HG03095 (cell line): Measurements from ENCODE around the gene IL6ST.
"Not testable (repeated sequence)": the region's sequence is repeated elsewhere in the genome, so short reads cannot be mapped to it uniquely, and the experiment has no call there.

Source experiments
- ATAC-seq: cut with Tn5 transposase; IDR thresholded peaks from one replicate; pipeline ENCODE4 v1.9.1; 2021; ENCODE audit warnings: moderate library complexity; ENCODE audit not compliant: unreplicated experiment

Gene IL6ST

GRCh38 chr5:55973296-55973695 is 21.5 kb downstream of the IL6ST start:
- ATAC-seq: no peak

DNA sequence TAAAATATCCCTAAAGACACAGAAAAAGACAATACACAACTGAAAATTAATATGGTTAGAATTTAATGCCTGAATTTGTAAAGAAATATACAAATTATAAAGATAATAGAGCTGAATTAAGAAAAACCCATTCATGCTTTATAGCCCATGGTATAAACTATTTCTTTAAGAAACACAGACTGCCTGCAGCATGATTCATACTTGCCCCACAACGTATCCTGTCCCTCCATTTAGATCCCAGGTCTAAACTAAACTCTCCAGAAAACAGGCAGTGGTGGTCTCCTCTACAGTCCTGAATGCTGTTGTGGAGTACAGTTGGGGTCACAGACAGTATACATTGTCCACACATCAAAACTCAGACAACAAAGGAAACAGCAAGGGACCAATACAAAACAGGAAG is 24.8 kb downstream of the IL6ST start:
- ATAC-seq: no peak

GRCh38 chr5:55966284-55966683 is 28.5 kb downstream of the IL6ST start:
- ATAC-seq: no peak

- no peak for ATAC-seq
Measured at GRCh38 chr5:55965525-55965924, 29.2 kb downstream of the IL6ST start.

- ATAC-seq: no peak
Measured at GRCh38 chr5:55960779-55961178, 34.0 kb downstream of the IL6ST start.

- ATAC-seq: no peak
Measured at GRCh38 chr5:55959208-55959607, 35.6 kb downstream of the IL6ST start.

GRCh38 chr5:55941154-55941553 is 53.6 kb downstream of the IL6ST start:
- not testable (repeated sequence) for ATAC-seq

DNA sequence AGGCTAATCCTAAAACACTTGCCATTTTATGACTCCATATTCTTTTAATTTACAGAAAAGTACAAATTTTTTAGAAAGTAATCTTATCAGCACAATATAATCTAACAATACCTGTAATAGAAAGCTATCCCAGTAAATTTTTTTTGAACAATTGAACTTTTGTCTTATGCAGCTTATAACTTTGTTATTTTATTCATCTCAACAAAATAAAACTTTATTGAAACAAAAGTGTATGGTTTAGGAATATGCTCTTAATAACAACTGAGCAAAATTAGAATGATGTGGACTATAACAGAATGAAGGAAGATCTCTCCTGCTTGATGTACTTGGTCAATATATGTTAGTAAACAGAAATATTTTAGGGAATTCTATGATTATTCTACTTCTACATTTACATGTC is 57.2 kb downstream of the IL6ST start:
- not testable (repeated sequence) for ATAC-seq

GRCh38 chr5:55936100-55936693 is 58.6 kb downstream of the IL6ST start:
- peak; percentile 60 for ATAC-seq

DNA sequence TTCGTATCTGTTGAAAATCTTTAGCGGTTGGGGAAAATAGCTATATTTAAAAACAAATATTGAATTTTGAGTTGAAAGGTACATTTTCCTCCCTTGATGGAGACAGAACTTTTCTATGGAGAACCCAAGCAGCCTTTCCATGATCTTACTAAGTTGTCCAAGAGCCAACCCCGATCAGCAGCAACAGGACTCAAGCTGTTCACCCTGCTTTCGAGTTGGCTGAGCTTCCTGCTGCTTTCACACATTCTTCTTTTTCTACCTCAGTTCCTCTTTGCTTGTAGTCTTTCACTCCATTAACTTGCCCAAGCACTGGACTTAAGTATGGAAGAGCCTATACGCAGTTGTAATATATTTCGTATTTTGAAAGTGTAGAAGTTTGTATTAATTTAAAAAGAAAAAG is 59.4 kb downstream of the IL6ST start:
- no peak for ATAC-seq

DNA sequence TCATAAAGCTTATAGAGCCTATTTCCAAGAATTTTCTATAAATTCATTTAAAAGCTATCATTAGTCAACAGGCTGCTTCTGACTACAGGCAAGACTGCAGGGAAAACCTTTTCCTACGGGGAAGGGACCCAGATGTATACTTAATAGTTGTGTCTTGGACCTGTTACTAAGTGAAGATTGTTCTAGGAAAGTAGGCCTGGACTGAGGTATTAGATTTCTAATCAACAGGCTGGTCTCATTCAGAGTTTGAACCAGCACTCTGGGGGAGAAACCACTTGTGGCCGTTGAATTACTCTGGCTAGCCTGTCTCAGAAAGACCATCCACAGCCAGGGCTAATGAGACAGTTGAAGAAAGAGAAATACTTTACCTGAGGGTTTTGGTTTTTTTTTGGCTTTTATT is 60.0 kb downstream of the IL6ST start:
- no peak for ATAC-seq

- ATAC-seq: no peak
Measured at GRCh38 chr5:55934115-55934613, 60.6 kb downstream of the IL6ST start.

DNA sequence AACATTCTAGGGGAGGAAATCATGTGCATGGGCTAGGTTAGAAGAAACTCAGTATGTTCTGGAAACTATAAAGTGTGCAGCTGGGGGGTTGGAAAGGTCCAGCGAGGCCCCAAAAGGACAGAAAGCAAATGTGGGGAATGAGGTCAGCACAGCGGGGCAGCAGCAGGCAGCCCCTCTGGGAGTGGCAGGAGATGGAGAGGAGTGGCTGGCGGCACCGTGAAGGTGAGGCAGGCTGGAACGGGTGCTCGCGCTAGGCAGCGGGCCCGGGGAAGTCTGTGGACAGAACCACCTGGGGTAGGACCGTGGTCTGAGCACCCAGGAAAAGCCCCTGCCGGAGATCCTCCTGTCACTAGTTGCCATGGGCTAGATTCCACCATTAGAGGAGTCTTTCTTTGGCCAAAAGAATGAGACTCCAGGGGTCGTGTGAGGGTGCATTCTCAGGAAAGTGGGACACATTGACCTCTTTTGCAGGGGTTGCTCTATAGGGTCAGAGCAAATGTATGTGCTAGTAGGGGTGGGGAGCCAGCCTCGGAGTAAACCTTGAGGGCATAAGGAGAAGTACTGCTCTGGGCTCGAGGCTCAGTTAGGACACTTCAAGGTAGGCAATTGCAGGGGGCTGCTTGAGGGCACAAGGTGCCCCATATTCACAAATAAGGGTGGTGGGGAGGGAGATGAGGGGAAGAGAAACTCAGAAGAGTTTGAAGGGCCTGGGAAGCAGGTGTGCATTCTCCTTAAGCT is 61.2 kb downstream of the IL6ST start:
- ATAC-seq: no peak

GRCh38 chr5:55932700-55933099 is 62.1 kb downstream of the IL6ST start:
- ATAC-seq: no peak

- ATAC-seq: no peak
Measured at GRCh38 chr5:55929020-55929799, 65.6 kb downstream of the IL6ST start.

DNA sequence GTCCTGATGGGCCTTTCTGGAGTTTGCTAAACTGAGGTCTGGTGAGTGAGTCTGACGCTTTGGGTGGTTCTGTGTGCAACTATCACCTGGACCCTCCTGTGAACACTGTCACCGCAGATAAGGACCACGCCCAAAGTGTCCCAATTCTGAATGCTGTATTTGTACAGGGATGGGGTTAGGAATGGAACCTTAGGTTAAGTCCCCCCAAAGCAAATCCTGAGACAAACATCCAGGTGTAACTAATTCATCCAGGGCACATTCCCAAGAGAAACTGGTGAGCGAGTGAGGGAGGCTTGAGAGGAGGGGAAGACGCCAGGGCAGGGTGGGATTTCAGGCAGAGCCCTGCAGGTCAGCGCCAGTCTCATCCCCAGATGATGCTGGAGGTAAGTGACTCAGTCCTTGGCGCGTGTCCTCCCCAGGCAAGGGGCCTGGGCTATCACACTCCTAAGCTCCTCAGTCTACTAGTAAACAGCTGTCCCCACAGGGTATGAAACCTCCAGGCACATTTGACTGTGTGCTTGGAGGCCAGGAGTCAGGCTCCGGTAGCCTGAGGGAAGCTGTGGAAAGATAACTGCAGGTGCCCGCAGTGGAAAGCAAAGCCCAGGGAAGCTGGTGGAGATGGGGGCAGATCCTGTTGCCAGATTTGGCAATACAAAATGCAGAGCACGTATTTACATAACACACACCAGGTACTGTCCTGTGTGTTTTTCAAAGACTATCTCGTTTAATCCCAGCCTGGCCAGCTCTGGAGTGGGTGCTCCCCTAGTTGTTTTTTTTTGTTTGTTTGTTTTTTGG is 66.7 kb downstream of the IL6ST start:
- ATAC-seq: no peak

DNA sequence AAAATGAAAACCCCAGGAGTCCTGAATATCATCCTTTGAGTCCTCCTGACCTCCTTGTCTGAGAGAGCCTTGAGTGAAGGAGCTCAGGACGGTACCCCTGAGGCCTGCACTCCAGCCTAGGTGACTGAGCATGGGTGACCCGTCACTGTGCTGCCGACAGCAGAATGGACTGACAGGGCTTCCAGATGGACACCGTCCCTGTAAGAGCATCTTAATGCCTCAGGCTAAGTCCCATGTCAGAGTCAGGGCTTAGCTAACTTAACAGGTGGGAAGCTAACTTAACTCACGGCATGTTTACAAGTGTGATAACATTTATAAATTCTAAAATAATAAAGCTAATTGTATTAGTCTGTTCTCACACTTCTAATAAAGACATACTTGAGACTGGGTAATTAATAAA is 68.3 kb downstream of the IL6ST start:
- ATAC-seq: no peak

- ATAC-seq: no peak
Measured at GRCh38 chr5:55925712-55926111, 69.1 kb downstream of the IL6ST start.

- ATAC-seq: no peak
Measured at GRCh38 chr5:55925181-55925580, 69.6 kb downstream of the IL6ST start.

GRCh38 chr5:55924744-55925143 is 70.0 kb downstream of the IL6ST start:
- no peak for ATAC-seq

DNA sequence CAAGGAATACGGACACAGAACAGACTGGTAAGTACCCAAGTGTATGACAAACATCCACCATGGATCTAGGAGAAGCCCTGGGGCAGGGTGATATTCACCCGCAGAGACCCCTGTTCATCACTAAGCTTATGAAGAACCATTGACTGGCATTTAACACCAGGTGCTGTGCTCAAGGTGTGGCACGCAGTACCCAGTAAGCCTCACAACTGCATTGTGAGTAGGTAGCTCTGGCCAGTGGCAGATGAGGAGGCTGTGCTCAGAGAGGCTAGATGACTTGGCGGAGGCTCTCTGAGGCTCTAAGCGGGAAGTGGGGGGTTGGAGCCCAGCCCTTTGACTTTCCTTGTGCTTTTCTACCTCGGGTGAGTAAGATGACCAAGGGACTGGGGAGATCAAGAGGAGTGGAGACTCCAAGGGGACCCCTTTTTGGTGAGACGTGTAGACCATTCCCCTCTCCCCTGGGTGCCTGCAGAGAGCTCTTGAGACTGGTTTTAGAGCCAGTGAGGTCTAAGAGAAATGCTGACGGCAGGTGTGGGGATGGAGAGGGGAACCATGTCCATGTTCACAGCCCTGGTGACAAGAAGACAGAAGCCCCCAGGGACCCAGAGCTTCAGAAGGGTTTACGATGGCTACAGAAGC is 70.8 kb downstream of the IL6ST start:
- no peak for ATAC-seq
